ENCODE measurements around the gene HDGFL3.
"Not testable (repeated sequence)": the region's sequence is repeated elsewhere in the genome, so short reads cannot be mapped to it uniquely, and the experiment has no call there.

Gene HDGFL3

DNA sequence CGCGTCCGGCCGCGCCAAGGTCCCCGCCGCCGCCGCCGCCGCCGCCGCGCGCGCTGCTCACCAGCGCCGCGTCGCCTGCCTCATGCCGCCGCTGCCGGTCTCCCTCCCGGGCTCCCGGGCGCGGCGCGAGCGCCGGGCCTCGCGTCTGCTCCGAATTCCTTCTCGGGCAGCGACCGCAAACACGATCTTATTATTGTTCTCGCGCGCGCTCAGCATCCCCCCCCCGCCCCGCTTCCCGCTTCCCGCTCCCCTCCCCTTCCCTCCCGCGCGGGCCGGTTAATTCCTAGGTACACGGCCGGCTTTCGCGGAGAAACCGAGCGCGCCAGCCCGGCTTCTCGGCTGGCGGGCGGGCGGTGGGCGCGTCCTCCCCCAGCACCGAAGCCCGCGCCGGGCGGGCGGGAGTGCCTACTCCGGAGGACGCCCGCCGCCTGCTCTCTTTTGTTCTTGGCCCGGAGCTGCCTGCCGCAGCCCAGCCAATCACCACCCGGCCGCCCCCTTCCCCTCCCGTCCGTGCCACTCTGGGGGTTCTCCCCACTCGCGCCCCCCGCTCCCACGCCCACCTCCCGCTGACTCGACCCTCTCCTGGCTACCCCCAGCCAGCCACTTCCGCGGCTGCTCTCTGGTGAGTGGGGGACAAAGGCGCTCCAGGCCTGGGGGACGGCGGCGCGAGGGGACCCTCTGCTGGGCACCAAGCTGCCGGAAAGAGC is at the start of gene HDGFL3:
HDGFL3 (minus strand) TSS at position 164 of the 707 bp plus-strand sequence. CDS start 409 bp downstream, outside the sequence.
- peak; percentile 34 to 35 for DNase-seq

DNA sequence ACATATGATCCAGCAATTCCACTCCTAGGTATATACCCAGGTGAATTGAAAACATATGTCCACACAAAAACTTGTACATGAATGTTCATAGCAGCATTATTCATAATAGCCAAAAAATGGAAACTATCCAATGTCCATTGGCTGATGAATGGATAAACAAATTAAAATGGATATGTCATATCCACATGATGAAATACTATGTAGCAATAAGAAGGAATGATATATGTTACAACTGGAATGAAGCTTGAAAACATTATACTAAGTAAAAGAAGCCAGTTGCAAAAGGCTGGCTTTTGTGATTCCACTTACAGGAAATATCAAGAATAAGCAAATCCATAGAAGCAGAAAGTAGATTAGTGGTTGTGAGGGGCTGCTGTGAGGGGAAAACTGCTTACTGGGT is 43.2 kb upstream of the HDGFL3 start:
- DNase-seq, result no peak

DNA sequence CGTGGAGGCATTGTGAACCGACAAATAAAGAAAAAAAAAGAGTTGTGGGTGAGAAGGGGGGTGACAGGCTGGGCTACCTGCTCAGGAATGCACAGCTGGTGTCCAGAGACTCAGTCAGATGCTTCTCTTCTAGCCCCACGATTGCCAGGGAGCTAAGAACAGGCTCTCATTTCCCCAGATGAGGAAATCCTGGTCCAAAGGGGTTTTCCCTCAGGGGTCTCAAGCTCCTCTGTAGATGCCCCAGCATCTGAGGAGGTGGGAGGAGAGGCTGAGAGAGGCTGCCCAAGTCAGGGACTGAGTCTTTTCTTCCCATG is 41.4 kb upstream of the HDGFL3 start:
- no peak for DNase-seq

DNA sequence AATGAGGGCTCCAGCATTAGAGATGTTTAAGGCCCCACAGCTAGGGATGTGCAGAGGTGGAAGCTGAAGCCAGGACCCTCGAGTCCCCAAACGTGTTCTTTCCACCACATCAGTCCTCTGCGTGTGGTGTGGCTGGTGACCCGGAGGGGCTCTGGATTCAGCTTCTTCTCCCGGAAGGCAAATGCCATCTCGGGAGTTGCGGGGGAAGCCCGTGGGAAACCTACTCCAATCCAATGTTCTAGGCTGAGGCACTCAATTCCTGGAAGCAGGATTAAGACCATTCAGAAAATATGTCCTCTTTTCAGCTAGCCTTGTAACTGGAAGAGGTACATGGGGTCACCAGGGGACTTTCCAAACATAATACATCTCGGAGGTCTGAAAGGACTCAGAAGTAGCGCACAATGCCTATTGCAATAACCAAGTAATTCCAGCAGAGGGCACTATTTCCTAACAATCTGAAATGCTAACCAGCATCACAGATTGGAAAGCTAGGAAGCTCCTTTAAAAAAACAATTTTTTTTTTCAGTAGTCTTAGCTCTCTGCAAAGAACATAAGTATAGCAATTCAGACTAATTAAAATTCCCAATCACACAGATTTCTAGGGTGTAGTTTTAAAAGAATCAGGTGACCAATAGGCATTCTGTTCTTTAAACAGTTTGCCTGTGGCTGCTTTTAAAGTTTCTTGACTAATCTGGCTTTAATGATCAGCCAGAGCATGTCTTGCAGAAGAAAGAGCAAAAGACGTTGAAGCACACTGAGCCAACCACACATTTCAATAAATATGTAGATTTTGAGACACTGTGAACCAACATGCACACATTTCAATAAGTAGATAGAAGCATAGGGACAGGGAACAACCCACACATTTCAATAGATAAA is 40.8 kb upstream of the HDGFL3 start:
- DNase-seq, result no peak

DNA sequence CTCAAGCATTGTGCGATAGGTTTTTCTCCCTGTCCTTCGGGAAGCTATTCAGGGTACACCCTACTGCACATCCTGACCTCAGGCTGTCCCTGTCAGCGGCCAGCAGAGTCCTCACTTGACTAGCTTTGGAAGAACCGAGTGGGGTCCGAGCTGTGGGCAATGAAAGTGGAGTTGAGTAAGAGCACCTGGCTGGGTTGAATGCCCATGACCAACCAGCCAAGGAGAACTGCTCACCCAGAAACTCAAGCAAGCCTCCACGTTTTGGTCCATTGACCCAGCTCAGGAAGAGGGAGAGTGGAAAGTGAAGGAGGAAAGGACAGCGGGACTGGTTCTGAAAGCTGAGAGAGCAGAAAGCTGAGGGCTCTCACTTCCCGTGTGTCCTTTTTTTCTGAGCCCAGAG is 36.0 kb upstream of the HDGFL3 start:
- DNase-seq, result no peak

DNA sequence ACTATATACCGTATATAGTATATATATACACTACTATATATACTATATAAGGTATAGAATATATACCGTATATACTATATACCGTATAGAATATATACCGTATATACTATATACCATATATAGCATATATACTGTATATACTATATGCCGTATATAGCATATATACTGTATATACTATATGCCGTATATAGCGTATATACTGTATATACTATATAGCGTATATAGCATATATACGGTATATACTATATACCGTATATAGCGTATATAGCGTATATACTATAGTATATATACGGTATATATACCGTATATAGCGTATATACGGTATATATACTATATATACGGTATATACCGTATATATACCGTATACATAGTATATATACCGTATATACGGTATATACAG is 22.6 kb upstream of the HDGFL3 start:
- DNase-seq, result no peak

DNA sequence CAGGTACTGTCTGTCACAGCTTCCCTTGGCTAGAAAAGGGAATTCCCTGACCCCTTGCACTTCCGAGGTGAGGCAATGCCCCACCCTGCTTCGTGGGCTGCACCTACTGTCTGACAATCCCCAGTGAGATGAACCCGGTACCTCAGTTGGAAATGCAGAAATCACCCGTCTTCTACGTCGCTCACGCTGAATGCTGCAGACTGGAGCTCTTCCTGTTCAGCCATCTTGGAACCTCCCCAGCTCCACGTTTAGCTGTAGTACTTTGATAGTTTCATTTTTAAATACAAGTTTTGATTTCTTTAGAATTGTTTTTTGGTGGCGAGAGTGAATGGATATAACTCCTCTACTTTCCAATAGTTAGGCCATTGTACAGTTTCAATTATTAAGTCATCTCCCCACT is 17.8 kb upstream of the HDGFL3 start:
- DNase-seq, result no peak

DNA sequence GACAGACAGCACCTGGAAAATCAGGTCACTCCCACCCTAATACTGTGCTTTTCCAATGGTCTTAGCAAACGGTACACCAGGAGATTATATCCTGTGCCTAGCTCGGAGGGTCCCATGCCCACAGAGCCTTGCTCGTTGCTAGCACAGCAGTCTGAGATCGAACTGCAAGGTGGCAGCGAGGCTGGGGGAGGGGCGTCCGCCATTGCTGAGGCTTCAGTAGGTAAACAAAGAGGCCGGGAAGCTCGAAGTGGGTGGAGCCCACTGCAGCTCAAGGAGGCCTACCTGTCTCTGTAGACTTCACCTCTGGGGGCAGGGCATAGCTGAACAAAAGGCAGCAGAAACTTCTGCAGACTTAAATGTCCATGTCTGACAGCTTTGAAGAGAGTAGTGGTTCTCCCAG is 14.2 kb upstream of the HDGFL3 start:
- not testable (repeated sequence) for DNase-seq

DNA sequence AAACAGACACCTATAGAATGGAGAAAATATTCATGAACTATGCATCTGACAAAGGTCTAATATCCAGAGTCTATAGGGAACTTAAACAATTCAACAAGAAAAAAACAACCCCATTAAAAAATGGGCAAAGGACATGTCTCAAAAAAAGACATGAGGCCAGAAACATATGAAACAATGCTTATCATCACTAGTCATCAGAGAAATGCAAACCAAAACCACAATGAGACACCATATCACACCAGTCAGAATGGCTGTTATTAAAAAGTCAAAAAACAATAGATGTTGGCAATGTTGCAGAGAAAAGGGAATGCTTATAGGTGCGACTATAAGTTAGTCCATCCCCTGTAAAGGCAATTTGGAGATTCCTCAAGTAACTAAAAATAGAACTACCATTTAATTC is 11.4 kb upstream of the HDGFL3 start:
- no peak for DNase-seq

DNA sequence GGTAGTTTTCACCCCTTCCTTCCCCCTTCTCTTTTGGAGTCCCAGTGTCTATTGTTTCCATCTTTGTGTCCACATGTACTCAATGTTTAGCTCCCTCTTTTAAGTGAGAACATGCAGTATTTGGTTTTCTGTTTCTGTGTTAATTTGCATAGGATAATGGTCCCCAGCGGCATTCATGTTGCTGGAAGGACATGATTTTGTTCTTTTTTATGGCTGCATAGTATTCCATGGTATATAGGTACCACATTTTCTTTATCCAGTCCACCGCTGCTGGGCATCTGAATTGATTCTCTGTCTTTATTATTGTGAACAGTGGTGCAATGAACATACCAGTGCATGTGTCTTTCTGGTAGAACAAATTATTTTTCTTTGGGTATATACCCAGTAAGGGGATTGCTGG is 7.7 kb upstream of the HDGFL3 start:
- no peak for DNase-seq

DNA sequence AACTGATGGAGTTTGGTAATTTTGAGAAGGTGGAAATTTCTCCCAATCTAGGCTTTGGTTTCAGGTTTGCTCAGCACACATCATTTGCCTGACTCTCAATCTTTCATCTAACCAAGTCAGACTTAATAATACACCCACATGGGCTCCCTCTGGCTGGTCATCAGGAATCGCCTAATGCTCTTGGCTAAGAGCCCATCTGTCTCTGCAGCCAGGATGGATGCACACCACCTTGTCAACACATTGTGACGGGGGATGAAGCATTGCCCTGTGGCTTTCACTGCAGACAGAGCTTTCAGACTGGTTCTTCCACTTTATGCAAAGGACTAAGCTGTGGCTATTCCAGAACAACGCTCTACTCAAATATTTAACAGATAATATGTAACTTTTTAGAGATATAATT is 3.0 kb upstream of the HDGFL3 start:
- DNase-seq, result no peak

DNA sequence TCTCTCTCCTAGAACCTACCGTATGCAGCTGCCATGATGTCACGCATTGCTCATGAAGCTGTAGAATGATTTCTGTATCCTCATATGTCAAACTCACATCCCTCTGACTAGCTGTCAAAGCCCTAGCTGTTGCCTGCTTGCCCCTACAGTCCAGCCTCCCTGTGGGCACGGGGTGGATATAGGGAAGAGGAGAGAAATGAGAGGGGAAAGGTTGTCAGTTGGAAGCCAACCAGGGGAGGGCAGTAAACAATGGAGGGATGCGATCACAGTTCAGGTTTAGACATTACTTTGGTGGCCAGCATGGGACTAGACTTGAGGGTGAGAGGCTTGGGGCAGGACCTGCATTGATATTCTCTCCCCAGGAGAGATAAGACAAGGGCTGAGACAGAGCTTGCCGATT is 1.7 kb upstream of the HDGFL3 start:
- DNase-seq, result no peak

DNA sequence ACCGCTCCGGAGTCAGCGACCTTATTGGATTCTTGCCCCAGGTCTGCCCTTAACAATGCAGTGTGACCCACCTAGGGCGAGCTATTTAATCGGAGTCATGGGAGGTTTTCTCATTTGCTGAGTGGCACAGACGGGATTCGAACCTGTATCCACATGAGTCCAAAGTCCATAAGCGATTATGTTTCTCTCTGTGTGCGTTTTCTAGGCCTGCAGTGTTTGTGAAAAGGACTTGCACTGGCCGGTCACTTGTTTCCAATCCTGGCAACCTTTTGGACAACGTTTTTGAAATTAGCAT is 691 bp upstream of the HDGFL3 start:
- no peak for DNase-seq

DNA sequence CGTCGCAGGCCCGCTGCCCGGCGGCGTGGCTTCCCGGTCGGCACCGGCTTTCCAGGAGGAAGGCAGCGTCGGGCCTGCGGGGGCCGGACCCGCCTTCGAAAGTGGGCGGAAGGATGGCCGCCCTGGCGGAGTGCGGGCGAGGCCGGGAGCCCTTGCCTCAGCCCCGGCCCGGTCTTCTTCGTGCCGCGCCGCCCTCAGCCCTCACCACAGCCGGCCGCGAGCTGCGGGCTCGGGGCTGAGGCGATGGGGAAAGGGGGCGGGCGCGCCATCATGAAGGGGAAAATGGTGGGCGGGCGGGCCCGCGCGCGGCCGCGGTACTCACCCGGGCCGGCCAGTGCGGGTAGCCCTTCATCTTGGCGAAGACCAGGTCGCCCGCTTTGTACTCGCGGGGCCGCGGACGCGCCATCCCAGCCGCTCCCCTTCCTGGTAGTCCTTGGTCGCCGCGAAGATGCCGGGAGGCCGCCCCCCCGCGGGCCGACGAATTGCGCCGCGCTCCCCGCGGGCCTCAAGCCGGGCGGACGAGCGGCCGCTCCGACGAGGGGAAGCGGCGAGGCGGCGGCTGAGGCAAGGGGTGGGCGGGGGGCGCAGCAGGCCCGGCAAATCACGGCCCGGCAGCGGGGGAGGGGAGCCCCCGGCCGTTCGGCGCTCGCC is 489 bp downstream of the HDGFL3 start:
- peak; percentile 9 to 17 for DNase-seq

DNA sequence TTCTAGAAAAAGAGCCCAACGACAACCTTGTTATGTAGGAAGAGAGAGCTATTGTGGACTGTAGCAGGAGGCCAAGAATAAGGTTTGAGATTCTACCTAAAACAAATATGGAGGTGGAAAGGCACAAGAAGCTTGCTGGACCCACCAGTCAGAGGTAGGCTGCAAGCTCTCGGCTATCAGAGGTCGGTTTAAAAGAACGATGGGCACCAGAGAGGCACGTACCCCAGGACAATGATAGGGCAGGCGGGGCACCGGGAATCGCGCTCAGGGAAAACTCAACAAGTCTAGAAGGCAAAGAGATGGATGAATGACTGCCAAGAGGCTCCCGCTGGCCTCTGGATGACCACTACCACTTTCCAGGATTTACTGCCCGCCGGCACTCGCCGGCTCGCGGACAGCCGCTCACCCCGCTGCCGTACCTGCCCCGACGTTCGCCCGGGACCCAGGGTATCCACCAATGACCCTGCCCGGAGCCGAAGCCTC is 1.1 kb downstream of the HDGFL3 start:
- no peak for DNase-seq

DNA sequence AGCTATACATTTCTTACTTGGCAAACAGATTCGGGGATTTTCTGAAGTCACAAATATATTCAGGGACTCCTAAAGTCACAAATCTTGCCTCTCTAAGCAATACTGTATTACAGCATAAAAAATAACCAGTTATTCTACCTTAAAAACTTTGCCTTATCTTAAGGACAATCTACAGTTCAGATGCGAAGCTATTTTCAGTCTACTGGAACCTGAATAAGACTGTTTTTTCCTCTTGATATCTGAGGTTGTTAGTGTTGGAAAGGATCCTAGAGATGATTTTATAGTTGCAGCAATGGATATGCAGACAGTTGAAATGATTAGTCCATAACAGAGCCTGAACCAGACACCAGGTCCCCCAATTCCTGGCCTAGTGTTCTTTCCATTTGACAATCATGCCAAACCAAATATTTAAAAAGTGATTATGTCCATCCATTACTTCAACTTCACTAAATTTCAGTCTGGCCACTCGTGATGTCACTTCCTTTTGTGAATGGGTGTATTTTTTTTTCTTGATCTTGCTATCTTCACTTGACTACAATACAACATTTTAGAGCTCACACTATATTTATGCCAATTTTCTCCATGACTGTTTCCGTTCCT is 1.8 kb downstream of the HDGFL3 start:
- no peak for DNase-seq

DNA sequence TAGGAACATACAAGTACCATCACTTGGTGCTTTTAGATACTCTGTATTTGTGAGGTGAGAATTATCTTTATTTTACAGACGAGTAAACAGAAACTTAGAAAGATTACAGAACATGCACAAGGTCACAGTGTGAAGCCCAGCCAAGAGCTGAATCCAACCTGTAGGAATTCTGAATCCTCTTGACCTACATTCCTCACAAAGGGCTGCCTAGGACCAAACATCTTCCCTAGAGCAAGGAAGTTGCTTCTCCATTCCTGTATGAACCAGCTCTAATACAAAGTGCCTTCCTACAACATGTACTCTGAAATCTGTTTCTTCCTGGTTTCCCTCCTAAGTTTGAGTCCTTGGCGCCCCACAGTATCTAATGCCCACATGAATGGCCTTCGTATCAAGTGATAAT is 2.9 kb downstream of the HDGFL3 start:
- no peak for DNase-seq

DNA sequence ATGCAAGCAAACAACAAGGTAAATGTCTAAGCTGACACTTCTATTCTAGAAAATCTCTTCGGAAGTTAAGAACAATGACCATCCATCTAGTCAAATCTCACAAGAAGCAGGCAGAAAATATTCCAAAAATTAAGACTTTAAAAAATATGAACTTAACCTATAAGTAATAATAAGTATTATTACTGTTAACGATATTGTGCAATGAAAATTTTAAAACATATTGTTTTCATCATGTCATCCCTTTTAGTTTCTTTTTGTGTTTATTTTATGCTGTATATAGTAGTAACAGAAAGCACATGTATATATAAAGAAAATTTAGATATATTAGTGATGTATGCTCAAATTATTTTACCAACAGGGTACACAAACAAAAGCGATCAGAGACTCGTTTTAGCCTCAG is 4.1 kb downstream of the HDGFL3 start:
- no peak for DNase-seq

DNA sequence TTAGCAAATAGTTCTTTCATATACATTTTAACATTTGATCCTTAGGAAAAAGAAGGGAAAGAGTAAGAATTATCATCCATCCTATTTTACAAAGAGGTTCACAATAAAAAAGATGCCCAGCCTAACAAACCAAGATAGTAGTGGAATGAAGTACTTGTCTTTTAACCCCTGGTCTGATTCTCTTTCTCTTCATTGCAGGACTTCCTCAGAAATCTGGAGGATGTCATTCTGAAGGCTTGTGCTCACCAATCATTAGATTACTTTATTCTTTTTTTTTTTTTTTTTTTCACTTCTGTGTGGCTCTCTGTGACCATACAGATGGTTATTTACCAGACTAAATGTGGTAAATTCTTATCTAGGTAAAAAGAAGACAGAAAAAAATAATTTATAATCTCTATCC is 7.0 kb downstream of the HDGFL3 start:
- DNase-seq, result no peak

DNA sequence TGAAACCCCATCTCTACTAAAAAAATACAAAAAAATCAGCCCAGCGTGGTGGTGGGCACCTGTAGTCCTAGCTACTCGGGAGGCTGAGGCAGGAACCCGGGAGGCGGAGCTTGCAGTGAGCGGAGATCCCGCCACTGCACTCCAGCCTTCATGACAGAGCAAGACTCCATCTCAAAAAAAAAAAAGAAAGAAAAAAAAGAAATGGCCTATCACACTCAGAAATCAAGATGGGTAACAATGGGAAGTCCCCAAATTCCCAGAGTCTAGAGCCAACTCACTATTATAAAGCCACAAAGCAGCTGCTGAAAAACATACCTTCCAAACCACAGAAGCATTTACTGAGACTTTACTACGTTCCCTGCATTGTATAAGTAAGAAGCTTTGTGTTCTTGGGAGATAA is 7.5 kb downstream of the HDGFL3 start:
- peak; percentile 18 to 36 for DNase-seq

DNA sequence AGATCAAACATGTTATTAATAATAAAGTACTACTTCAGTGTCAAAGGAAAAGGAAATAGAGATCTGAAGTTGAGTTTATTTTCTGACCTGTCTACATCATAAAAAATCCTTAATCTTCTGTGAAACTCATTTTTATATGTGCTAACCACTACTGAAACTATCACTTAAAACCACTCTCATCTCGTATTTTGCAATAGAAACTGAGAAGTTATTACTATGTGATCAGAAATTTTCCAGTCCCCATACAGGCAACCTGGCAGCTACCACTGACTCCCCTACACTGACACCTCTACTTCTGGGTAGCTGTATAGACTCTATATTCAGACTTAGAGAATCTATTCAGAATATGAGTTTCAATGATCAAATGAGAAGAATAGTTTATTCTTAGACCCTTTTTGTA is 8.3 kb downstream of the HDGFL3 start:
- no peak for DNase-seq

DNA sequence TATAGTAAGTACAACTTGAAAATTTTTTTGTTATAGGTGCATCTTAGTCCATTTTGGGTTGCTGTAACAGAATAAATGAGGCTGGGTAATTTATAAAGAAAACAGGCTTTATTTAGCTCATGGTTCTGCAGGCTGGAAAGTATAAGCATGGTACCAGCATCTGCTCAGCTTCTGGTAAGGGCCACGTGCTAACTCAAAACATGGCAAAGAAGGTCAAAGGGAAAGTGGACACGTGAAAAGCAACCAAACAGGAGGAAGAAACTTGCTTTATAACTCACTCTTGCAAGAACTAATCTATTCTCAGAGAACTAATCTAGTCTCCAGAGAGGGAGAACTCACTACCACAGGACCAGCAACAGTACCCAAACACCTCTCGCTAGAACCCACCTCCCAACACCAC is 9.1 kb downstream of the HDGFL3 start:
- no peak for DNase-seq

DNA sequence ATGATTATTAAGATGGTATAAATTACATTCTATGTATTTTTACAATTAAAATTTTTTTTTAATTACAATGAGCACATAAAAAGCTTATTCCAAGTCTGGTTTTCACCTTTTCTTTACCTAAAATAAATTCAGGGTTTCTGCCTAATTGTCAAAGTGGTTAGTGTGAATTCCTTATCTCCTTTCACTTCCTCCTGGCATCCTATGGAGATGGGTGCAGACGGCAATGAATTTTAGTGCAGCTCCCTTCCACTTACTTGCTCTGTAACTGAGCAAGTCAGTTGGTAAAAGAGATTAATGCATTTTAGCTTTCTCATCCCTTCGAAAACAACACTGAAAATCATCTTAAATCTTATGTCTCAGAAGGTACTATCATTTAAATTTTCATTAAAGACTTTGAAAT is 13.1 kb downstream of the HDGFL3 start:
- DNase-seq, result no peak

DNA sequence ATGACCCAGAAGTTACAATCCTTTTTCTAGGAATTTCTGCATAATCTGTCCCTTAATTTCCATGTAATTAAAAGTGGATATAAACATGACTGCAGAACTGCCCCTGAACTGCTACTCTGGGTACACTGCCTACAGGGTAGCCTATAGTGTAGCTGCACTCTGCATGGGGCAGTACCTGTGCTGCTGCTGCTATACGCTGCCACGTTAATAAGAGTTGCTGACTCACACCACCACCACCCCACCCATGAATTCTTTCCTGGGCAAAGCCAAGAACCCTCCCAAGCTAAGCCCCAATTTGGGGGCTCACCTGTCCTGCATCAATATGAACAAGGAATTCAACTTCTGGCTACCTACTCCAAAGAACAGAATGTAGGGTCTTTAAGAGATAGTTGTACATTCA is 13.9 kb downstream of the HDGFL3 start:
- DNase-seq, result no peak
